ENCODE results near the gene PROZ. TPM values are rescaled to one million over a fixed set of nuclear protein-coding genes. Genes with fewer than 3 reads are reported as not detected.

PROZ gene
- total and polyA plus RNA-seq, 9 of the 15 experiments (the other 6 are each of a cell fraction or from before 2014, with no cell fraction given): not detected

DNA sequence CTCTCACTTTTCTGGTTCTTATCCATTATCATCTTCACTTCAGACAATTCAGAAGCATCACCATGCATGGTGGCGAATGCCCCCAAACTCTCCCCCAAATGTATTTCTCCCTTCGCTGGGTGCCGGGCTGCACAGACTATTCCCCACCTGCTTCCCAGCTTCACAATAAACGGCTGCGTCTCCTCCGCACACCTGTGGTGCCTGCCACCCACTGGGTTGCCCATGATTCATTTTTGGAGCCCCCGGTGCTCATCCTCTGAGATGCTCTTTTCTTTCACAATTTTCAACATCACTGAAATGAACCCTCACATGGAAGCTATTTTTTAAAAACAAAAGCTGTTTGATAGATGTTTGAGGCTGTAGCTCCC, 38.6 kb upstream of the PROZ start (continued):
- TF ChIP-seq E2F6 (IDR thresholded peaks at IDR 0.05; ENCODE audit: borderline replicate concordance in 1 of 2, extremely low read depth in 1 of 2, insufficient read depth in 1 of 2, insufficient read length in 1 of 2, low read depth in 1 of 2, low read length in 1 of 2, poor library complexity in 1 of 2, severe bottlenecking in 1 of 2) (no peak), CBFA2T2 (conservative IDR thresholded peaks at IDR 0.05) (no peak), ZNF717 (CRISPR knock-in tag; IDR thresholded peaks at IDR 0.05) (no peak), LARP7 (IDR thresholded peaks at IDR 0.05) (no peak), TAF1 (IDR thresholded peaks at IDR 0.05; ENCODE audit: control insufficient read depth, extremely low read depth, insufficient read depth, low read length, severe bottlenecking) (no peak), GATAD2A (IDR thresholded peaks at IDR 0.05) (no peak), BACH1 (tag; IDR thresholded peaks at IDR 0.05) (no peak), CSDE1 (IDR thresholded peaks at IDR 0.05) (no peak), CUX1 (CRISPR knock-in tag; IDR thresholded peaks at IDR 0.05) (no peak), GABPB1 (CRISPR knock-in tag; IDR thresholded peaks at IDR 0.05) (no peak)
- TF ChIP-seq, protein P1, sequence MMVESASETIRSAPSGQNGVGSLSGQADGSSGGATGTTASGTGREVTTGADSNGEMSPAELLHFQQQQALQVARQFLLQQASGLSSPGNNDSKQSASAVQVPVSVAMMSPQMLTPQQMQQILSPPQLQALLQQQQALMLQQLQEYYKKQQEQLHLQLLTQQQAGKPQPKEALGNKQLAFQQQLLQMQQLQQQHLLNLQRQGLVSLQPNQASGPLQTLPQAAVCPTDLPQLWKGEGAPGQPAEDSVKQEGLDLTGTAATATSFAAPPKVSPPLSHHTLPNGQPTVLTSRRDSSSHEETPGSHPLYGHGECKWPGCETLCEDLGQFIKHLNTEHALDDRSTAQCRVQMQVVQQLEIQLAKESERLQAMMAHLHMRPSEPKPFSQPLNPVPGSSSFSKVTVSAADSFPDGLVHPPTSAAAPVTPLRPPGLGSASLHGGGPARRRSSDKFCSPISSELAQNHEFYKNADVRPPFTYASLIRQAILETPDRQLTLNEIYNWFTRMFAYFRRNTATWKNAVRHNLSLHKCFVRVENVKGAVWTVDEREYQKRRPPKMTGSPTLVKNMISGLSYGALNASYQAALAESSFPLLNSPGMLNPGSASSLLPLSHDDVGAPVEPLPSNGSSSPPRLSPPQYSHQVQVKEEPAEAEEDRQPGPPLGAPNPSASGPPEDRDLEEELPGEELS (CRISPR knock-in tag; IDR thresholded peaks at IDR 0.05; ENCODE audit: borderline replicate concordance): no peak

All from K562 (cell line).